HUES48 (cell line): Measurements from ENCODE around the gene SLC26A11.

Experiments
- H3K27ac ChIP-seq: one replicate; pipeline ENCODE4 v1.7.0; 2013; ENCODE audit warnings: low read depth, low read length, inconsistent platforms
- H3K27me3 ChIP-seq: 2 replicates; pipeline ENCODE4 v1.6.1; 2013; ENCODE audit warnings: mild to moderate bottlenecking, low read length; ENCODE audit not compliant: control insufficient read depth, insufficient read depth
- H3K36me3 ChIP-seq: 2 replicates; pipeline ENCODE4 v1.6.1; 2013; ENCODE audit warnings: low read length; ENCODE audit not compliant: control insufficient read depth, insufficient read depth
- H3K4me1 ChIP-seq: 2 replicates; pipeline ENCODE4 v1.6.1; 2013; ENCODE audit warnings: mild to moderate bottlenecking, low read length; ENCODE audit not compliant: control insufficient read depth, insufficient read depth
- H3K4me3 ChIP-seq: 2 replicates; pipeline ENCODE4 v1.5.1; 2013; ENCODE audit warnings: mild to moderate bottlenecking, low read depth, low read length
- H3K9ac ChIP-seq: 2 replicates; pipeline ENCODE4 v1.6.1; 2013; ENCODE audit warnings: mild to moderate bottlenecking, low read depth, low read length, moderate library complexity
- H3K9me3 ChIP-seq: 2 replicates; pipeline ENCODE4 v1.6.1; 2013; ENCODE audit warnings: low read length; ENCODE audit not compliant: control insufficient read depth, insufficient read depth

SLC26A11 gene

DNA sequence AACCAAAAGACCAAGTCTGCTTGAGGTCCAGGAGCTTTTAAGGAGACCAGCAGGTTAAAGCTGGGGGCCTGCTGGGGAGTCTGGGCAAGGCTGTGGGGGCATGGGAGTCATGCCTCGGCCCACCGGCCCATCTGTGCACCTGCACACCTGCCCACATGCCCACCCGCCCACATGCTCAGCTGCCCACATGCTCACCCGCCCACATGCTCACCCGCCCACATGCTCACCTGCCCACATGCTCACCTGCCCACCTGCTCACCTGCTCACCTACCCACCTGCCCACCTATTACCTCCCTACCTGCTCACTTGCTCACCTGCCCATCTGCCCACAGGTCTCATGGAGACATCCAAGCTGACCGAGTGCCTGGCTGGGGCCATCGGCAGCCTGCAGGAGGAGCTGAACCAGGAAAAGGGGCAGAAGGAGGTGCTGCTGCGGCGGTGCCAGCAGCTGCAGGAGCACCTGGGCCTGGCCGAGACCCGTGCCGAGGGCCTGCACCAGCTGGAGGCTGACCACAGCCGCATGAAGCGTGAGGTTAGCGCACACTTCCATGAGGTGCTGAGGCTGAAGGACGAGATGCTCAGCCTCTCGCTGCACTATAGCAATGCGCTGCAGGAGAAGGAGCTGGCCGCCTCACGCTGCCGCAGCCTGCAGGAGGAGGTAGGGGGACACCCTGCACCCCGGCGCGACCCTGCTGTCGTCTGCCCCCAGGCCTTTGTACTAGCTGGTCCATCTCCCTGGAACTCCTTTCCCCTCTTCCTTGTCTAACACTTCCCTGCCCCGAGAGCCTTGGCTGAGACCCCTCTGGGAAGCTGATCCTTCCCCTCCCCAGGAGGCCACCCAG lies 36.4 kb upstream of the SLC26A11 start:
- no peaks in the 10 kb centered on the region for H3K9me3 ChIP-seq
- H3K4me3 ChIP-seq, result no peak overlapping the region
- H3K27ac ChIP-seq, result no peak overlapping the region
- H3K9ac ChIP-seq, result no peak overlapping the region
- H3K27me3 ChIP-seq, result no peaks in the 10 kb centered on the region
- no peaks in the 10 kb centered on the region for H3K4me1 ChIP-seq
- H3K36me3 ChIP-seq, result no peaks in the 10 kb centered on the region

DNA sequence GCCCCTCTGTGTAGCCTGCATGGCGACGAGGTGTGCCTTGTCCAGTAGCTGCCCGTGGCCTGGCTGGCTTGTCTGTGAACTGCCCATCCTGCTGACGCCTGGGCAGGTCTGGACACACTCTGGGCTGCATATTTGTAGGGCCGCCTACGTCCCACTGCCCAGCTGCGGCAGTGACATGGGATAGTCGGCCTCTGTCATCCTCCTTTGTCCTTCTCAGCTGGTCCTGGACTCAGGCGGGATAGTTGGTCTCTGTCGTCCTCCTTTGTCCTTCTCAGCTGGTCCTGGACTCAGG lies 35.9 kb upstream of the SLC26A11 start:
- Histone ChIP-seq H3K9ac (no peak overlapping the region), H3K4me1 (no peaks in the 10 kb centered on the region), H3K4me3 (no peak overlapping the region), H3K27me3 (no peaks in the 10 kb centered on the region), H3K27ac (no peak overlapping the region), H3K36me3 (no peaks in the 10 kb centered on the region), H3K9me3 (no peaks in the 10 kb centered on the region)

DNA sequence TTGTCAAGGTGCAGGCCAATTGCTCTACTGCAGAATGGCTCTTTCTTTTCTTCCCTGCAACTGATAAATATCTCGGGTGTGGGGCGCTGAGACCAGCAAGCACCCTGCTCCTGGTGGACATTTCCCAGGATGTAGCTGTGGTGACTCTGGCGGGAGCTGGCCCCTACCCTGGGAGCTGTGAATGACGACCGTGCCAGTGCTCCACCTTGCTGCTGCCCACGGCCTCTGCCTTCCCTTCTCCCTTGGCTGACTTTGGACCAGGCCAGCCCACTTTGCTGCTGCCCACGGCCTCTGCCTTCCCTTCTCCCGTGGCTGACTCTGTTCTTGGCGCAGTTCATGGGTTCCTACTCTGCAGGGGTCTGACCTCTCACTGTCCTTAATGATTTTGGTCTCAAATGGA lies 34.3 kb upstream of the SLC26A11 start:
- Histone ChIP-seq H3K9me3 (no peaks in the 10 kb centered on the region), H3K4me1 (no peaks in the 10 kb centered on the region), H3K36me3 (no peaks in the 10 kb centered on the region), H3K9ac (no peak overlapping the region), H3K27ac (no peak overlapping the region), H3K4me3 (no peak overlapping the region), H3K27me3 (no peaks in the 10 kb centered on the region)

DNA sequence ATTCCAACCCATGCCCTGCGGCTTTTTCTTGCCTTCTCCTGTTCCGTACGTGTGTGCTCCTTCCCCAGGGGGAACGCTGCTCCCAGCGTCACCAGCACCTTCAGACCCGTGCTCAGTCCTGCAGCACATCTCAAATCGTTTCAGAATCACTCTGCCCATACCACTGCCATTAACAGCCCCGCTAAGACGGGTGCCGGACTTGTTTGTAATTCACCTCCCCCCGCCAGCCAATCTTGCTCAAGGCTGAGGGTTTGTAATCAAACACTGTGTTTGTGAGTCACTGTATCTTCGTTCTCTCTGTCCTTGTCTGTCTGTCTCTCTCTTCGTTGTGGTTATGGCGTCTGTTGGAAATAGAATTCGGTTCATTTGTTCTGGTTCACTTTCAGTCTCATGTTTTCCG lies 33.1 kb upstream of the SLC26A11 start:
- H3K4me3 ChIP-seq, result no peak overlapping the region
- no peaks in the 10 kb centered on the region for H3K4me1 ChIP-seq
- no peak overlapping the region for H3K9ac ChIP-seq
- no peaks in the 10 kb centered on the region for H3K27me3 ChIP-seq
- no peaks in the 10 kb centered on the region for H3K9me3 ChIP-seq
- H3K27ac ChIP-seq, result no peak overlapping the region
- H3K36me3 ChIP-seq, result no peaks in the 10 kb centered on the region

DNA sequence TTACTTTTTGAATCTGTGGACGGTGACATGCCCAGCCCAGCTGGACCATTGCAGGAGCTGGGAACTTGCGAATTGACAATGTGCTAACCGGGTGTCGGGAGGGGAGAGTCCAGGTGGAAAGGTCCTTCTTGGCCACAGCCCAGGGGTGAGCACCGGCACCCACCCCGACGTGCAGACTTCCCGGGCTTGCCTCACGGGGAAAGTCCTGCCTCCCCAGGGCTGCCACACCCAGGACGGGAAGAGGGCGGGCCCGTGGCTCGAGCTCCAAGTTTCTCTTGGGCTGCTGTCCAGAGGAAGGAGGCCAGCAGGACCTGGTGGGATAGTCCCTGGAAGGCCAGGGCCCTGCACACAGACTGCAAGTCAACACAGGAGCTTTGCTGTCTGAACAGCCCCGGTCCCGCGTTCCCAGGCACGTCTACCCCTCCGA lies 32.7 kb upstream of the SLC26A11 start:
- Histone ChIP-seq H3K9me3 (no peaks in the 10 kb centered on the region), H3K4me1 (no peaks in the 10 kb centered on the region), H3K27ac (no peak overlapping the region), H3K9ac (no peak overlapping the region), H3K27me3 (no peaks in the 10 kb centered on the region), H3K4me3 (no peak overlapping the region), H3K36me3 (no peaks in the 10 kb centered on the region)

DNA sequence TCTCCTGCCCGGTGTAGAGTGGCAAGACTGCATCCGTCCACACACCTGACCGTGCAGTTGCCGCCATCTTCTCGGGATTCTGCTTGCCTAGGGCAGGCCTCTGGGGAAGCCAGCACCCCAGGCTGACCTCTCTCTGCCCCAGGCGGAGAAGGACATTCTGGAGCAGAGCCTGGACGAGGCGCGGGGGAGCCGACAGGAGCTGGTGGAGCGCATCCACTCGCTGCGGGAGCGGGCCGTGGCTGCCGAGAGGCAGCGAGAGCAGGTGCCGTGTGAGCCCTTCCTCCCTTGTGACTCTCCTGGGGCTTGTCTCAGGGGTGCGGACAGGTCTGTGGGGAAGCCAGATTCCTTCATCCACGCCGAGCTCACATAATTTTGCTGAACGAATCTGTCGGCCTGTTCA lies 30.6 kb upstream of the SLC26A11 start:
- no peaks in the 10 kb centered on the region for H3K36me3 ChIP-seq
- no peak overlapping the region for H3K4me3 ChIP-seq
- H3K27me3 ChIP-seq, result no peaks in the 10 kb centered on the region
- no peaks in the 10 kb centered on the region for H3K9me3 ChIP-seq
- H3K4me1 ChIP-seq, result no peaks in the 10 kb centered on the region
- no peak overlapping the region for H3K9ac ChIP-seq
- no peak overlapping the region for H3K27ac ChIP-seq

DNA sequence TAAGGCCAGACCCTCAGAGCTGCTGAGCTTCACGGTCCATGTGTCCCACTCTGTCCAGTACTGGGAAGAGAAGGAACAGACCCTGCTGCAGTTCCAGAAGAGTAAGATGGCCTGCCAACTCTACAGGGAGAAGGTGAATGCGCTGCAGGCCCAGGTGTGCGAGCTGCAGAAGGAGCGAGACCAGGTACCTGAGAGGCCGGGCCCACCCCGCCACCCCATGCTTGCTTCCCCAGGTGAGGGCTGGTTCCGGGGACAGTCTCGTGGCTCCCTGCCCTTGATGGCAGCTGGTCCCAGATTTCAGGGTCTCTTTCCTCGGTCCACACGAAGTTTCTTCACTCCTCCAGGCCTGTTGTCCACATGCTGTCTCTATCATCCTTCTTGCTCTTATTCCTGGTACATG lies 29.5 kb upstream of the SLC26A11 start:
- H3K27ac ChIP-seq, result no peak overlapping the region
- no peaks in the 10 kb centered on the region for H3K4me1 ChIP-seq
- H3K9me3 ChIP-seq, result no peaks in the 10 kb centered on the region
- no peak overlapping the region for H3K4me3 ChIP-seq
- H3K36me3 ChIP-seq, result no peaks in the 10 kb centered on the region
- no peak overlapping the region for H3K9ac ChIP-seq
- no peaks in the 10 kb centered on the region for H3K27me3 ChIP-seq

DNA sequence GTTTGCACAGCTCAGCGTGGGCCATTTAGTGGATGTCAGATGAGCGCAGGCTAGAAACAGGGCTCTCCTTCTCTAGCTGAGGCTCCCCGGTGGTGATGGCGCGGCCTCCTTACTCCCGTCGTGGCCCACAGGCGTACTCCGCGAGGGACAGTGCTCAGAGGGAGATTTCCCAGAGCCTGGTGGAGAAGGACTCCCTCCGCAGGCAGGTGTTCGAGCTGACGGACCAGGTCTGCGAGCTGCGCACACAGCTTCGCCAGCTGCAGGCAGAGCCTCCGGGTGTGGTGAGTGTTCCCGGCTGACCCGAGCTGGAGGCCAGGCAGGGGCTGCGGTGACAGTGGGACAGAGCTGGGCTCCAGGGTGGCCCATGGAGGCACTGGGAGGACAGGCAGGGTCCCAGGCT lies 29.0 kb upstream of the SLC26A11 start:
- Histone ChIP-seq H3K4me1 (no peaks in the 10 kb centered on the region), H3K9ac (no peak overlapping the region), H3K27me3 (no peaks in the 10 kb centered on the region), H3K4me3 (no peak overlapping the region), H3K9me3 (no peaks in the 10 kb centered on the region), H3K36me3 (no peaks in the 10 kb centered on the region), H3K27ac (no peak overlapping the region)

DNA sequence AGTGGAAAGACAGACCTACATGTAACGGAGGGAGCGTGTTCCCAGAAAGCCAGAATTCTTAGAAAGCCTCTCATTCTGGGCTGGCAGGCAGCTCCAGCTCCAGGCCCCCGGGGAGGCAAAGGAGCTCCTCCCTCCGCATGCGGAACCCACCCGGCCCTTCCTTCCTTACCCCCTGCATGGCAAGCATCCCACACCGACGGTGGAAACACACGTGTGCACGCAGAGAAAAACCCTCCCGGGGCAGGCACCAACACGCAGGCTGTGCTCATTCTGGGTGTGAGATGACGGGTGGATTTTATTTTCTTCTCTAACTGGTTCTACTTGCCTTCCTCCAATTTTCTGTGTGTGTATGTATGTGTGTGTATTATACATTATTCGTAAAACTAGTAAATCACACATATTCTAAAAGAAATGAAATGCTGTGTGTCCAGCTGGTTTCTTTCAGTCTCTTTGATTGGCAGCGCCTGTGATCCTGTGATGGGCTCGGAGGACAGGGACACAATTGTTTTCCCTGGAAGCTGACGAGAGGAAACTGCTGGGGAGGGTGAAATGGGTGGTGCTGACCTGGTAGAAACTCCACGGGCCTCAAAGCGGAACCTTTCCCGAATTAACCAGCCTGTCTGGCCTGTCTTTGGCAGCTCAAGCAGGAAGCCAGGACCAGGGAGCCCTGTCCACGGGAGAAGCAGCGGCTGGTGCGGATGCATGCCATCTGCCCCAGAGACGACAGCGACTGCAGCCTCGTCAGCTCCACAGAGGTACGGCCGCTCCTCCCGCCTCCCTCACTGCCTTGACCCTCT lies 28.2 kb upstream of the SLC26A11 start:
- H3K9me3 ChIP-seq, result no peaks in the 10 kb centered on the region
- H3K4me1 ChIP-seq, result no peaks in the 10 kb centered on the region
- no peak overlapping the region for H3K27ac ChIP-seq
- H3K27me3 ChIP-seq, result no peaks in the 10 kb centered on the region
- H3K9ac ChIP-seq, result no peak overlapping the region
- no peaks in the 10 kb centered on the region for H3K36me3 ChIP-seq
- H3K4me3 ChIP-seq, result no peak overlapping the region

DNA sequence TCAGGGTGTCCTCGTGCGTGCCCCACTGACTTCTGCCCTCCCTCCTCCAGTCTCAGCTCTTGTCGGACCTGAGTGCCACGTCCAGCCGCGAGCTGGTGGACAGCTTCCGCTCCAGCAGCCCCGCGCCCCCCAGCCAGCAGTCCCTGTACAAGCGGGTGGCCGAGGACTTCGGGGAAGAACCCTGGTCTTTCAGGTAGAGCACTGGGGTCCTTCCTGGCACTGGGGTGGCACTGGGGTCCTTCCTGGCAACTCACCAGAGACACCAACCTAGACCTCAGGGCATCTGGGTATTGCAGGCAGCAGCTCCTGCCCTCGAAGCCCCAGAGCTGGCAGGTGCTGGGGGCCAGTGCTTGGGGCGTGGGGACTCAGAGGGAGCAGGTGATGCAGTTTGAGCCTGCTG lies 25.1 kb upstream of the SLC26A11 start:
- Histone ChIP-seq H3K4me3 (no peak overlapping the region), H3K27me3 (no peaks in the 10 kb centered on the region), H3K4me1 (no peaks in the 10 kb centered on the region; the same call in 1 of the 2 replicates), H3K27ac (no peak overlapping the region), H3K9ac (no peak overlapping the region), H3K36me3 (no peaks in the 10 kb centered on the region), H3K9me3 (no peaks in the 10 kb centered on the region)
